ENCODE data around the gene RAC3.

DNA sequence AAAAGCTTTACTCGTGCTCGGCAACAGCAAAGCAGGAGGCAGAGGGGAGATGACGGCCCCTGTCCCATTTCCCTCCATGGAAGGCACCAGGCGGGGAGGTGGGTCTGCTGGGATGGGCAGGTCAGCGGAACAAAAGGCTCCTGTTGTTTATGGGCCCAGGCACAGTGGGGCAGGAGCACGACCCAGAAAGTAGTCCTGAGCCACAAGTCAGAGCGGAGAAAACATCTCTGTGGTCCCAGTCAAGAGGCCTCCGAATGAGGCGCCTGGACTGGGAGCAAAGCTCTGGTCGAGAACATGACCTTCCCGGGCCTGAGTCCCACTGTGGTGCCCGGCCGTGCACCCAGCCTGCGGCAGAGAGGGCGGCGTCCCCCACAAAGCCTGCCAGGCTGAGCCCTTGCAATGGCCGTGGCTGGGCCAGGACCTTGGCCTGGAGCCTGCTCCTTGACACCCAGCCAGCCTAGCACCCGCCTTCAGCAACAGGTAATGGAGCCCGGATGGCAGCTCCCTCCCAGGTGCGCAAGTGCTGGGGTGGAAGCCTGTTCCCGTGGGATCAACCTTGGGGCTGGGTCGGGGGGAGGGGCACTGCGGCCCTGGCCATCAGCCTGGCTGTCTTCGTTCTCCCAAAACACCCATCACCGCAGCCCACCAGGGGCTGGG lies 16.6 kb downstream of the RAC3 start:
- TF ChIP-seq EZH2phosphoT487 (conservative IDR thresholded peaks at IDR 0.05; ENCODE audit: low read length), result no peak
- TF ChIP-seq, protein P1, sequence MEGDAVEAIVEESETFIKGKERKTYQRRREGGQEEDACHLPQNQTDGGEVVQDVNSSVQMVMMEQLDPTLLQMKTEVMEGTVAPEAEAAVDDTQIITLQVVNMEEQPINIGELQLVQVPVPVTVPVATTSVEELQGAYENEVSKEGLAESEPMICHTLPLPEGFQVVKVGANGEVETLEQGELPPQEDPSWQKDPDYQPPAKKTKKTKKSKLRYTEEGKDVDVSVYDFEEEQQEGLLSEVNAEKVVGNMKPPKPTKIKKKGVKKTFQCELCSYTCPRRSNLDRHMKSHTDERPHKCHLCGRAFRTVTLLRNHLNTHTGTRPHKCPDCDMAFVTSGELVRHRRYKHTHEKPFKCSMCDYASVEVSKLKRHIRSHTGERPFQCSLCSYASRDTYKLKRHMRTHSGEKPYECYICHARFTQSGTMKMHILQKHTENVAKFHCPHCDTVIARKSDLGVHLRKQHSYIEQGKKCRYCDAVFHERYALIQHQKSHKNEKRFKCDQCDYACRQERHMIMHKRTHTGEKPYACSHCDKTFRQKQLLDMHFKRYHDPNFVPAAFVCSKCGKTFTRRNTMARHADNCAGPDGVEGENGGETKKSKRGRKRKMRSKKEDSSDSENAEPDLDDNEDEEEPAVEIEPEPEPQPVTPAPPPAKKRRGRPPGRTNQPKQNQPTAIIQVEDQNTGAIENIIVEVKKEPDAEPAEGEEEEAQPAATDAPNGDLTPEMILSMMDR (IDR thresholded peaks at IDR 0.05; ENCODE audit: insufficient read depth, low read length, poor library complexity, severe bottlenecking), result no peak
